Endothelial cell of umbilical vein (primary cell): ENCODE results near the gene DERL3.

ENCODE experiments used
- CTCF ChIP-seq, 2 donors: IDR thresholded peaks; 1 replicate in 1 of 2; 2 replicates in 1 of 2; pipeline ENCODE4 v1.5.1; 2011; ENCODE audit warnings: low read length in 2 of 2, mild to moderate bottlenecking in 2 of 2, moderate library complexity in 2 of 2, control low read depth in 1 of 2, inconsistent platforms in 1 of 2, low read depth in 1 of 2; ENCODE audit not compliant: insufficient read depth in 1 of 2; ENCODE audit errors: extremely low read depth in 1 of 2
- EZH2 ChIP-seq: IDR thresholded peaks from 2 replicates; pipeline ENCODE4 v1.6.1; 2012; ENCODE audit warnings: borderline replicate concordance, low read depth, mild to moderate bottlenecking, moderate library complexity, low read length, inconsistent platforms; ENCODE audit not compliant: severe bottlenecking
- GATA2 ChIP-seq: IDR thresholded peaks from 2 replicates; pipeline ENCODE4 v1.7.0; 2011; ENCODE audit warnings: low read depth, mild to moderate bottlenecking, moderate library complexity, mixed read lengths, low read length; ENCODE audit not compliant: insufficient read length, insufficient read depth
- JUN ChIP-seq: IDR thresholded peaks from 2 replicates; pipeline ENCODE4 v1.6.1; 2011; ENCODE audit warnings: borderline replicate concordance, low read depth; ENCODE audit not compliant: insufficient read length, insufficient read depth
- POLR2A ChIP-seq: IDR thresholded peaks from 2 replicates; pipeline ENCODE4 v1.6.1; 2012; ENCODE audit warnings: low read depth, mild to moderate bottlenecking, control low read depth, low read length

- TF ChIP-seq JUN (no peak), EZH2 (no peak), POLR2A (no peak), CTCF (IDR thresholded peaks at IDR 0.05; ENCODE audit: extremely low read depth in 1 of 2, insufficient read depth in 1 of 2, low read depth in 1 of 2, low read length in 2 of 2) (no peak), GATA2 (no peak)
Measured at GRCh38 chr22:23818541-23818940, 20.3 kb downstream of the DERL3 start.
